Stimulated activated CD4-positive, alpha-beta T cell treated with anti-CD3 and anti-CD28 coated beads, TNF-alpha, amount 100 ng/mL, for 24 hours (primary cell): Measurements from ENCODE around the gene SYNPO.

Source experiments
- DNase-seq, 3 experiments: peaks; one replicate each; pipeline ENCODE4 v3.0.0-alpha.2; 2020; ENCODE audit warnings: low read depth in 3 of 3

SYNPO gene

GRCh38 chr5:150656191-150657132 is 16.0 kb downstream of the SYNPO start:
- DNase-seq = peak in 2 of 3 experiments; percentile 40 to 63

- no peak for DNase-seq
These were observed 17.7 kb downstream of the SYNPO start for GRCh38 chr5:150658121-150658520.

- no peak for DNase-seq
These were observed 18.3 kb downstream of the SYNPO start for GRCh38 chr5:150658699-150659265.

- no peak for DNase-seq
These were observed 19.1 kb downstream of the SYNPO start for GRCh38 chr5:150659360-150660107.

GRCh38 chr5:150660108-150660831 is 19.8 kb downstream of the SYNPO start:
- no peak for DNase-seq

- no peak for DNase-seq
These were observed 20.6 kb downstream of the SYNPO start, which contains the start of gene MYOZ3 for GRCh38 chr5:150661086-150661485. Gene MYOZ3, plus strand, starts transcription at chr5:150661251. Its CDS starts 1,691 bp downstream, at chr5:150662942.

- DNase-seq = no peak
These were observed 21.5 kb downstream of the SYNPO start for GRCh38 chr5:150661821-150662596.

GRCh38 chr5:150662731-150663516 is 22.5 kb downstream of the SYNPO start:
- no peak for DNase-seq

GRCh38 chr5:150663936-150664335 is 23.5 kb downstream of the SYNPO start:
- DNase-seq = no peak

- DNase-seq = no peak
These were observed 24.6 kb downstream of the SYNPO start for GRCh38 chr5:150665044-150665443.

- no peak for DNase-seq
These were observed 30.0 kb downstream of the SYNPO start for GRCh38 chr5:150670275-150670947.

GRCh38 chr5:150670948-150671310 is 30.5 kb downstream of the SYNPO start:
- no peak for DNase-seq

- peak in 1 of 3 experiments; percentile 11 for DNase-seq
These were observed 31.2 kb downstream of the SYNPO start for GRCh38 chr5:150671509-150672236.

GRCh38 chr5:150672237-150672883 is 31.9 kb downstream of the SYNPO start:
- peak in 1 of 3 experiments; percentile 17 for DNase-seq

- no peak for DNase-seq
These were observed 32.4 kb downstream of the SYNPO start for GRCh38 chr5:150672884-150673275.

- no peak for DNase-seq
These were observed 33.9 kb downstream of the SYNPO start for GRCh38 chr5:150674341-150674821.

GRCh38 chr5:150675069-150675468 is 34.6 kb downstream of the SYNPO start:
- no peak for DNase-seq

- DNase-seq = no peak
These were observed 36.1 kb downstream of the SYNPO start for GRCh38 chr5:150676578-150676977.
